MM.1S (cell line): ENCODE data around the gene DYRK3.

Experiments
- DNase-seq: peaks from one replicate; pipeline ENCODE4 v3.0.0-alpha.2; 2015
- H2AFZ ChIP-seq: fragments of 300-600 bp; sonication (generic); 2 replicates; pipeline ENCODE4 v1.6.0; 2016; ENCODE audit warnings: antibody characterized with exemption, low read length
- H3F3A ChIP-seq: fragments of 300-600 bp; sonication (generic); 2 replicates; pipeline ENCODE4 v1.6.1; 2016; ENCODE audit warnings: mild to moderate bottlenecking, antibody characterized with exemption, low read length, moderate library complexity, mixed read lengths; ENCODE audit not compliant: insufficient read depth
- H3K27ac ChIP-seq: fragments of 300-600 bp; sonication (generic); 2 replicates; pipeline ENCODE4 v1.5.1; 2016; ENCODE audit warnings: mild to moderate bottlenecking, low read length
- H3K27me3 ChIP-seq: fragments of 300-600 bp; sonication (generic); replicated peaks from 2 replicates; pipeline ENCODE4 v1.6.0; 2016; ENCODE audit warnings: low read length; ENCODE audit not compliant: insufficient read depth
- H3K36me3 ChIP-seq: fragments of 300-600 bp; sonication (generic); replicated peaks from 2 replicates; pipeline ENCODE4 v1.6.1; 2016; ENCODE audit warnings: mild to moderate bottlenecking, low read length, mixed read lengths; ENCODE audit not compliant: insufficient read depth
- H3K4me1 ChIP-seq: fragments of 300-600 bp; sonication (generic); 2 replicates; pipeline ENCODE4 v1.6.1; 2016; ENCODE audit warnings: low read length, mixed read lengths
- H3K4me2 ChIP-seq: fragments of 300-600 bp; sonication (generic); 2 replicates; pipeline ENCODE4 v1.6.0; 2016; ENCODE audit warnings: low read depth, low read length
- H3K4me3 ChIP-seq: fragments of 300-600 bp; sonication (generic); 2 replicates; pipeline ENCODE4 v1.5.1; 2016; ENCODE audit warnings: low read length, mixed read lengths
- H3K79me2 ChIP-seq: fragments of 300-600 bp; sonication (generic); 2 replicates; pipeline ENCODE4 v1.6.1; 2016; ENCODE audit warnings: mixed run types, low read length, mixed read lengths
- H3K9ac ChIP-seq: fragments of 300-600 bp; sonication (generic); 2 replicates; pipeline ENCODE4 v1.6.1; 2016; ENCODE audit warnings: low read length, mixed read lengths
- H3K9me2 ChIP-seq: fragments of 300-600 bp; sonication (generic); replicated peaks from 2 replicates; pipeline ENCODE4 v1.6.1; 2016; ENCODE audit warnings: mild to moderate bottlenecking, low read length, mixed read lengths; ENCODE audit not compliant: insufficient read depth
- H3K9me3 ChIP-seq: fragments of 300-600 bp; sonication (generic); replicated peaks from 2 replicates; pipeline ENCODE4 v1.6.1; 2016; ENCODE audit warnings: mild to moderate bottlenecking, low read length, mixed read lengths; ENCODE audit not compliant: insufficient read depth
- H4K20me1 ChIP-seq: fragments of 300-600 bp; sonication (generic); 2 replicates; pipeline ENCODE4 v1.6.1; 2016; ENCODE audit warnings: mild to moderate bottlenecking, low read length, moderate library complexity, mixed read lengths; ENCODE audit not compliant: insufficient read depth
- CTCF ChIP-seq: fragments of 300-600 bp; sonication (generic); IDR thresholded peaks from 2 replicates; pipeline ENCODE4 v1.5.1; 2016; ENCODE audit warnings: antibody characterized with exemption, low read length, mixed read lengths
- EZH2 ChIP-seq: fragments of 300-600 bp; sonication (generic); optimal IDR thresholded peaks from 2 replicates; pipeline ENCODE3; 2017; ENCODE audit warnings: low read depth, mild to moderate bottlenecking, antibody characterized with exemption, low read length, mixed read lengths
- EZH2phosphoT487 ChIP-seq: fragments of 300-600 bp; sonication (generic); IDR thresholded peaks from 2 replicates; pipeline ENCODE4 v1.6.1; 2018; ENCODE audit warnings: antibody characterized with exemption, low read length

Gene DYRK3

DNA sequence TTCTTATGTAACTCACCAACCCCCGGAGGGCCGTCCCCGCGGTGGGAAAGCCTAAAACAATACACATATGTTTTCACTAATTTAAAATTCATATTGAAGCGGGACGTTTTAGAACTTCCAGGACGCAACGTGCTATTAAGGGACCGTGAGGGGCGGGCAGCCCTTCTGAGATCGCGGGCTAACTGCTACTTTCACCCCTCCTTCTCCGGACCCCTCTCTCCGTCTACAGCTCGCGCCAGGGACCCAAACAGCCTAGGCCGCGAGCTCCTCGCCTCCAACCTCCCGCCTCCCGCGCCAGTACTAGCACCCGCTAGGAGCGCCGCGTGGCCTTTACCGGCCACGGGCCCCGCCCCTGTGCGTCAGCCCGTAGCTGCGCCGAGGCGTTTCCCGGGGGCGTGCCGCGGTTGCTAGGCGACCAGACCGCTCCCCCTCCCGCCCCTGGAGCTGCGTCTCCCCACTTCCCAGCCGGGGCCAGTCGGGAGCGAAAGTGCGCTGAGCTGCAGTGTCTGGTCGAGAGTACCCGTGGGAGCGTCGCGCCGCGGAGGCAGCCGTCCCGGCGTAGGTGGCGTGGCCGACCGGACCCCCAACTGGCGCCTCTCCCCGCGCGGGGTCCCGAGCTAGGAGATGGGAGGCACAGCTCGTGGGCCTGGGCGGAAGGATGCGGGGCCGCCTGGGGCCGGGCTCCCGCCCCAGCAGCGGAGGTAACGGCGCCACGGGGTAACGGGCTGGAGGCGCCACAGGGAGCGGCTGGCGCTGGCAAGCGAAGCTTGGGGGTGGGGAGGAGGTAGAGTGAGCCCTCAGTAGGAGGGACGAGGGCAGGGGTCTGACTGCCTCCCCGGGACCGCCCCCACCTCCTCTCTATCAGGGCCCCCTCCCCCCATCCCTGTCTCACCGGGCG is at the start of gene DYRK3:
Gene DYRK3, plus strand, starts transcription at position 457 of the 898 bp plus-strand sequence. Its CDS starts 168 bp downstream, at position 625.
- Histone ChIP-seq H3K9me2 (no peaks in the 10 kb centered on the region), H4K20me1 (no peaks in the 10 kb centered on the region), H3K4me3 (peak within 1 kb of the TSS; percentile 91), H3F3A (peaks cover 14% of the 10 kb centered on the region; the same call in 1 of the 2 replicates), H3K27ac (peak within 1 kb of the TSS; percentile 2; the same call in 1 of the 2 replicates), H3K36me3 (no peaks in the 10 kb centered on the region), H3K4me1 (peaks cover 14% of the 10 kb centered on the region), H3K79me2 (no peaks in the 10 kb centered on the region), H3K4me2 (peak within 1 kb of the TSS; percentile 67), H3K9ac (peak within 1 kb of the TSS; percentile 41), H3K9me3 (no peaks in the 10 kb centered on the region), H3K27me3 (peaks cover 5% of the 10 kb centered on the region; the same call in 1 of the 2 replicates), H2AFZ (peak within 1 kb of the TSS; percentile 93)
- DNase-seq: peak; percentile 98
- TF ChIP-seq CTCF: no peak
- TF ChIP-seq EZH2: no peak
- no peak for TF ChIP-seq EZH2phosphoT487

- H3K27ac ChIP-seq: no peak overlapping the region
- TF ChIP-seq CTCF (no peak), EZH2phosphoT487 (no peak), EZH2 (no peak)
Measured at GRCh38 chr1:206586501-206587445, 48.6 kb upstream of the DYRK3 start.

GRCh38 chr1:206587904-206588303 is 47.4 kb upstream of the DYRK3 start:
- peaks cover 53% of the 10 kb centered on the region for H3K36me3 ChIP-seq
- no peak for TF ChIP-seq EZH2
- TF ChIP-seq EZH2phosphoT487: no peak
- TF ChIP-seq CTCF: no peak

More at GRCh38 chr1:206586501-206587445, 48.6 kb upstream of the DYRK3 start:
- DNase-seq: no peak
- H3K9ac ChIP-seq: no peak overlapping the region
- H3K9me3 ChIP-seq: no peaks in the 10 kb centered on the region
- peaks cover 58% of the 10 kb centered on the region for H3K36me3 ChIP-seq
- H2AFZ ChIP-seq: no peak overlapping the region
- H4K20me1 ChIP-seq: peaks cover 18% of the 10 kb centered on the region
- no peak overlapping the region for H3K4me3 ChIP-seq
- no peaks in the 10 kb centered on the region for H3K27me3 ChIP-seq
- H3F3A ChIP-seq: peaks cover 45% of the 10 kb centered on the region
- peaks cover 69% of the 10 kb centered on the region for H3K79me2 ChIP-seq
- H3K4me1 ChIP-seq: no peaks in the 10 kb centered on the region
- H3K9me2 ChIP-seq: no peaks in the 10 kb centered on the region
- no peak overlapping the region for H3K4me2 ChIP-seq

More at GRCh38 chr1:206587904-206588303, 47.4 kb upstream of the DYRK3 start:
- H3K79me2 ChIP-seq: peaks cover 58% of the 10 kb centered on the region
- no peaks in the 10 kb centered on the region for H3K4me1 ChIP-seq
- H3K9me3 ChIP-seq: no peaks in the 10 kb centered on the region
- H3K4me3 ChIP-seq: no peak overlapping the region
- no peak for DNase-seq
- no peak overlapping the region for H3K27ac ChIP-seq
- no peaks in the 10 kb centered on the region for H3K9me2 ChIP-seq
- H4K20me1 ChIP-seq: peaks cover 7% of the 10 kb centered on the region
- H3K27me3 ChIP-seq: no peaks in the 10 kb centered on the region
- H3K9ac ChIP-seq: no peak overlapping the region
- no peak overlapping the region for H3K4me2 ChIP-seq
- no peak overlapping the region for H2AFZ ChIP-seq
- H3F3A ChIP-seq: peaks cover 45% of the 10 kb centered on the region
